NCI-H1930 (cell line): ENCODE results near the gene AVPR2.

Experiments
- DNase-seq, 2 experiments: peaks; one replicate each; lab custom pipeline; 2025; lab: John Stamatoyannopoulos, UW

The AVPR2 gene

DNA sequence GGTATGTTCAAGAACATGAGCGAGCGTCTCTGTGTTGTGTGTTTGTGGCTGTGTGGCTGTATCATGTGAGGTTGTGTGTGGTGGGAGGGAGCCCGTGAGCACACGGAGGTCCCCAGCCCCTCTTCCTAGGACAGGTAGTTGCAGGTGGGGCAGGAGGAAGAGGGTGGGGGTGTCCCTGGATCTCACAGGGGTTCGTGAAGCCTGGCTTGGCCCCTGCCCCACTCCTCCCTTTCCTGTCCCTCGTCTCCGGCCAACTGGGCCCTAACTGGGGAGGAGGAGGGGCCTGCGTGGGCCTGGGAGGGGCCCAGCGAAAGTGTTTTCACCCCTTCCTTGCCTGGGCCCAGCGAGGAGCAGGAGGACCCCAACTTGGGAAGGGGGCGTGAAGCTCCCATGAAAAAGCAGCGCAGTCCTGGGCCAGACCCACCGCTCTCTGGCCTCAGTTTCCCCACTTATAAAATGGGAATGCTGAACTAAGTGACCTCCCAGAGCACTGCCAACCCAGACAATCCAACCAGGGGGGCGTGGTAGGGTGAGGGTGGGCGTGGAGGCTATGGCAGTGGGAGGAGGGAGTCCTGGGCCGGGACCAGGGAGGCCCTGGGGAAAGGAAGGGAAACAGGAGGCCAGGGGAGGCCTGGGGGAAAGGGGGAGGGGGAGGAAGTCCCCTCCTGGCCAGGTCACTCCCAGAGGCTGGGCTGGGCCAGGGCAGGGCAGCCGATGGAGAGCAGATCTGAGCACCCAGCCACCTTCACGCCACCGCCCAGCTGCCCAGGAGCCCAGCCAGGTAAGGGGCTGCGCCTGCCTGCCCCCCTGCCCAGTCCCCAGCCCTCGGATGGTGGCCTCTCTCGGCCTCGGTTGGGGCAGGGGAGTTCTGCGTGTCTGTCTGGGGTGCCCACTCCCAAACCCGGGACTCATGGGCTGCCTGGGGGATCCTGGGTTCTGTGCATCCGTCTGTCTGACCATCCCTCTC lies at the start of gene AVPR2:
Gene AVPR2, plus strand, starts transcription at position 683 of the 967 bp plus-strand sequence. CDS start 473 bp downstream, outside the sequence.
- no peak for DNase-seq

DNA sequence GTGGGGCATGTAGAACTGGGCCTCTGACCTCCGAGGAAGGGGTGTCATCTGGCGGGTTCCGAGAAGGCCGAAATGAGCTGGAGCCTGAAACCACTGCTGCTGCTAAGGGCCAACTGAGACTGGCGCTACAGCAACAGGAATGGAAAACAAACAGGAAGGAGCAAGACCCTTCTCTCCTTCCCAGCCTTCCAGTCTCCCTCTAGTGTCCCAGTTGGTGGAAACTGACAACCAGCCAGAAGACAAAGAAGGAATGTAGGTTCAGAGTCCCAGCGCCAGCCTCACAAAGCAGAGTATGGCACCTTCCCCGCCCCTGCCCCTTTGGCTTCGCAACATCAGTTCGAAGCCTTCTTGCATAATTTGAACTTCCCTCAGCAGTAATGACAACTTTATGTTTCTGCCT lies 49.8 kb upstream of the AVPR2 start:
- DNase-seq = no peak

DNA sequence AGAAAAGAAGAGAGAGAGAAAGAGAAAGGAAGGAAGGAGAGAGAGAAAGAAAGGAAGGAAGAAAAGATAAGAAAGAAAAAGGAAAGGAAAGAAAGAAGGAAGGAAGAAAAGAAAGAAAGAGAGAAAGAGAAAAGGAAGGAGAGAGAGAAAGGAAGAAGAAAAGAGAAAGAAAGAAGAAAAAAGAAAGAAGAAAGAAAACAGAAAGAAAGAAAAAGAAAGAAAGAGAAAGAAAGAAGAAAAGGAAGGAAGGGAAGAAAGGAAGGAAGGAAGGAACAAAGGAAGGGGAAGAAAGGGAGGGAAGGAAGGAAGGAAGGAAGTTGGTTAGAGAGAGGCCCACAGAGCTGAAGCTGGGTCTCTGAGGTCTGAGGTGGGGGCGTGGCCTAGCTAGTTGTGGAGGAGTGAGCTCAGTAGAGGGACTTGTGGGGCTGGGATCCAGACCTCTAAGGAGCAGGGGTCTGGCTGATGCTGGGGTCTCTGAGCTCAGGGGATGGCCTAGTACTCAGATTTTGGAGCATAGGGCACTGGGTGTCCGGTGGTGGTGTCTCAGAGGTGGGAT lies 47.0 kb upstream of the AVPR2 start:
- no peak for DNase-seq

DNA sequence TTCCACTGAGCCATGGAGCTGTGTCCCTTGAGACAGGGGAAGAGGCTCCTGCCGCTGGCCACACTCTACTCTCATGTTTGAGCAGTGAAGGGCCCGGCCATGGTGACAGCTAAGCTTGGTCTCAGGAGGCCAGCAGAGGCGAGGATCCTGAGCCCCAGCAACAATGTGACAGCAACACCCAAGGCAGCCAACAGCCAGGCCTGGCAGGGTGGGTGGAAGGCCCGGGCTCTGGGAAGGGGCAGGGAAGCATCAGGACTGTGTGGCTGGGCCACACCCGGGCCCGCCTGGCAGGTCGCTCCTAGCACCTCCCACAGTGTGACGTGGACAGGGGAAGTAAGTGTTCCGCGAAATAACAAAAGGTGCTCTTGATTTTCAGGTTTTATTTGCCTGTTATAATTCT lies 43.3 kb upstream of the AVPR2 start:
- no peak for DNase-seq

DNA sequence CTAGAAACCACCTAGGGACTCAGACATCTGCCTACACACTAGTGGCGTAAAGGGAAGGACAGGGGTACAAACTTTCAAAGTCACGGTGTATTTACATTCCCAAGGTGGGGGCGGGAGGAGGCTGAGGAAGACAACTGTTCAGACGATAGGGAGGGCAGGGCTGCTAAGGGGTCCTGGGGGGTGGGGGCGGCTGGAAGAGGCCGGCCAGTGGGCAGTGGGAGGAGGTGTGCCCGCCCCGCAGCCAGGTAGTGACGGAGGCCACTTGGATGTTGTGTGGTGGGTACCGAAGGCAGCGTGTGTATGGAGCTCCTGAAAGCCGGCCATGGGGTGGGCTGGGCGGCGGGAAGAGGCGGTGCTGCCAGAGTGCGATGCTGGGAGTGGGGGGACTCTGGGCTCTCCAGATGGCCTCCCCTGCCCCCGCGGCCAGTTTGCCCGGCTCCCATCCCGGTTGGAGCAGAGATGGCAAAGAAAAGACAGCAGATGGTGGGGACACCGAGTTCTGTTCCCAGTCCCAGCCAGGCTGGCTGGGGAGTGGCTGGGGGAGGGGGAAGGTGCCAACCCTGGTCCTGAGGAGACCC lies 42.7 kb upstream of the AVPR2 start:
- DNase-seq = no peak

DNA sequence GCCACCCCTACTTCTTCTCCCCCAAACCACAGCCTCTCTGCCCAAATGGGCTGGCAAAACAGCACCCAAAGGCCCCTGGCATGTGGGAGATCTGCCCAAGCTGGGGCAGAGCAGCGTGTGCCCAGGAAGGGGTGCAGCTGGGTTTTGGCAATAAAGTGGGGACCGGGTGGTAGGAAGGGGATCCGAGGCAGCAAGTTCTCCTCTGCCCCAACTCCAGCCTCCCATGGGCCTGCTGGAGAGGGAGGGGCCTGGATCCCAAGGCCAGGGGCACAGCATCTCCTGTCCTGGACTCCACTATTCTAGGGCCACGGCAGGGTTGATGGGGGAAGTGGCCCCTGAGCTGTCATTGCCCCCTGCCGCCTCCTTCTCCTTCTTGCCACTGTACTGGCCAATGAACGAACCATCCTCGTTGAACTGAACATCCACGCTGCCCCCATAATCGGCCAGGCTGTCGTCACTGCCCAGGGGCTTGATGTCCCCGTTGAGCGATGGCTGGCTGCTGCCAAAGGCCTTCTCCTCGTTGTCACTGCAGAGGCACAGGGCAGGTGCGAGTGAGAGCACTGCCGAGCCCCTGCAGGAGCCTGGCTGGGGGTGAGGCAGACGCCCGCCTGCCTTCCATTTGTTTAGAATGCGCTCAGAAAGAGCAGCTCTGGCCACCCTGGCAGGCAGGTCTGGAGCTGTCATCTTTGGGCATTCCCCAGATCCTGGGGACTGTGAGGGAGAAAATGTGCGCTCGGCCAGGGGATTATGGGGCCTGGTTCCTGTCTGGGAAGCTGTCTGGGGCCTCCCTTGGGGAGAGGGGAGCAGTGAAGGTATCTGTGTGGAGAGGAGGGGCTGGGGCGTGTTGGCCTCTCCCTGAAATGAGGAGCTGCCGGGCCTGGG lies 41.9 kb upstream of the AVPR2 start:
- DNase-seq = no peak

DNA sequence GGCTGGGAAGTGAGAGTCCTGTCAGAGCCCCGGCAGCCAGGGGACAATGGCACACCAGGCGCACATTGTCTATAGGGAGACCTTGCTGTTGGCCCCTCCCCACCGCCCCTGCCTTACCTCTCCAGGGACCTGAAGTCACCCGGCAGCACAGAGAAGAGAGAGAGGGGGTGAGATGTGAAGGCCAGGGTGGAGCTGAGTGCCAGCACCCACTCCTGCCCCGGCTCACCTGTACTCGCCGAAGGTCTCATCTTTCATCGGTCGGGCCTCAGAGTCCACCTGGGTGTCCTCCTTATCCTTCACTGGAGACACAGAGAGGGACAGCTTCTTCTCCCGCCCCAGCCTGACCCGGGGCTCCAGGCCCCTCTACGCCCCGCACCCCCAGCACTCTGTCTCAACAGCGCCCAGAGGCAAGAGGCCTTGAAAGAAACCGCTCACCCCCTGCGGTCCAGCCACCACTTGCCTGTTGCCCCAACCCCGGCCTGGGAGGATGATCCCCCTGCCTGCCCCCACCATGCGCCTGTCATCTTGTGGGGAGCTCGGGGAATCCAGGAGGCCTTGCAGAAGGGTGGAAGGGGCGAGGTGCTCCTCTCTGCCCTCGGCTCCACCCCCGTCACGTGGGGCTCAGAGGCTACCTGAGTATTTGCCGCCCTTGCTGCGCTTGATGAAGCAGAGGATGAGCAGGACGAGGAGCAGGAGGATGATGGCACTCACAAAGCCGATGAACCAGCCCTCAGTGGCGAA lies 41.1 kb upstream of the AVPR2 start:
- no peak for DNase-seq

DNA sequence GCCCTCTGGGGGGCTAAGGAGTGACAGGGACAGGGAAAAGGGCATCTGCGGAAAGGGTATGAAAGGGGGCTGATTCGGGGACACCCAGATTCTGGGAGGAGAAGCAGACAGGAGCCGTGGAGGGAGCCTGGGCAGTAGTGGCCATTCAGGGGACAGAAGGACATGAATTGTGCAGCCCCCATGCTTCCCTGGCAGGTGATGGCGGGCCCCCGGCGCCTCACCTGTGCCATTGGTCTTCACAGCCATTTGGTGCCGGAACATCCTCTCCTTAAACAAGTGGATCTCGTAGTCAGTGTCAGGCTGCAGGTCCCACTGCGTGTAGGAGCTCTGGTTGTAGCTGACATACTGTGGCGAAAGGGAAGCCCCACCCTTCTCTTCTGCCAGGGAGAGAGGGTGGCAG lies 40.4 kb upstream of the AVPR2 start:
- no peak for DNase-seq

DNA sequence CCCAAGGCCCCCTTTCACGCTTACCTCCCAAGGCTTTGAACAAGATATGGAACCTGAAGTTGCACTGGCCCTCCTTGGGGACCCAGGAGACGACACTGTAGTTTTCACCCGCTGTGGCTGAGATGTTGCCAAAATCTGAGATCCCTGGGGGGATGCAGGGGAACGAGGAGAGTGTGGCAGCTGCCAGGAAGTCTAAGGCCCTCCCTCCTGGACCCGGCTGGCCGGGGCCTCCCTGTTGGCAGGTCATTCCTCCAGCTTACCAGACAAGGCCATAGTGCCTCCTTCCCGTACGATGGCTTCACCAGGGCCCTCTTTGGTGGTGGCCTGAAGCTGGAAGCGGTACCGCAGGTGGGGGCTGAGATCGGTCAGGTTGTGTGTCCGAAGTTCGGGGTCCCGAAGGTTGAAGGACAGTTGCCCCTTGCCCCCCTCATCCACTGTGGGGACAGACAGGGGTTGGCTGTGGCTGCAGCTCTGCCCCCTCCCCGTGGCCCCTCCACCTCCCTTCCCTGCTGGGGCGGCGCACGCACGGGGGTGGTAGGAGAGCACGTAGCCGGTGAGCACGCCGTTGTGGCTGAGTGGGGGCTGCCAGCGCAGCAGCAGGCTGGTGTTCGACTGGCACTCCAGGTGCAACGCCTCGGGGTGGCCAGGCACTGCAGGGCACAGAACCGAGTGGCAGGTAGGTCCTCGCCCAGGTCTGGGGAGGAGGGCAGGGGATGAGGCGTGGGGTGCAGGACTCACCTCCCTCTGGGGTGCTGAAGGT lies 39.7 kb upstream of the AVPR2 start:
- no peak for DNase-seq

DNA sequence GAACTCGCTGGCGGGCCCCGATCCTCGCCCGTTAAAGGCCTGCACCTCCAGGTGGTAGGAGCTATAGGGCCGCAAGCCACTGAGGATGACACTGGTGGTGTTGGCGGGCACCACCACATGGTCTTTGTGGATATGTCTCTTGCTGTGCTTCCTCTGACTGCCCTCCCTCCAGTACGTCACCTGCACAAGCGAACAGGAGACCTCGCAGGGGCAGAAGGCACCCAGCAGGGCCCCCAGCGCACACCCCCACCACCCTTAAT lies 39.2 kb upstream of the AVPR2 start:
- no peak for DNase-seq

DNA sequence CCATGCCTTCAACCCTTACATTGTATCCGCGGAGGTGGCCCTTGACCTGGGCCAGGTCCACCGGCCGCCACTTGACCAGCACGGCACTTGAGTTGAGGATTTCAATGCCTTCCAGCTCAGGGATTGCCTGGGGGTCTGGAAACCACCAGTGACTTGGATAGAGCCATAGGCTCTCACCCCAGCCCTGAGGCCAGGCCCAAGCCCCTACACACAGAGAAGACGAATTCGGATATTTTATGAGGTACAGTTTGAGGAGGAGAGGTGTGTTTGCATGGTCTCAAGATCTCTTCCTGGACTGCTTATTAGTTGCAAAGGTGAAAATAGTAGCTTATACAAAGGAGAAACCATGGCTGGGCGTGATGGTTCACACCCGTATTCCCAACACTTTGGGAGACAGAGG lies 38.8 kb upstream of the AVPR2 start:
- no peak for DNase-seq

DNA sequence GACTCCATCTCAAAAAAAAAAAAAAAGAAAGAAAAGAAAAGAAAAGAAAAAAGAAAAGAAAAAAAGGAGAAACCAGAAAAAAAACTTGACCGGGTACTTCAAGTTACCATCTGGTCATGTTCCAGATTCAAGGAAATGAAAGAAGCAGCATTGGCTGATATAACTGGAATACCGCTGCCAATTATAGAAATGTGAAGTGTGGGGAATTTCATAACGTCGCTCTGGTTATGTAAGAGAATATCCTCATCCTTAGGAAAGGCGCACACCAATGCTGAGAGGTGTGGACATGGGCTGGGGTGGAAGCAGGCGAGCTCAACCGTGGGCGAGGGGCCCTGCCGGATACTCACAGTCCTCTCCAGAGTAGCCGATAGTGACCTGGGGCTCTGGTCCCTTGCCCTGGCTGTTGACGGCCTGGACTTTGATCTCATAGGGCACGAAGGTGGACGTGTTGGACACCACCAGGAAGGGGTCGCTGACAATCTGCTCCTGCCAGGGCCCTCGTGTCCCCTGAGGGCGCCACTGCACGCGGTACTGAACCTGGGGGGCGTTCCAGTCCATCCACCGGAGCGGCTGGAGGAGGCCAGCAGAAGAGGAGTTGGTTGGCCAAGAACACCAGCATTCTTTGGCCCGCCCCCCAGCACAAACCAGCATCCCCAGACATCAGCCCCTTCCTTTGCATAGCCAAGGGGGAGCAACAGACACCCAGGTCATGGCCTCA lies 38.0 kb upstream of the AVPR2 start:
- DNase-seq = no peak

DNA sequence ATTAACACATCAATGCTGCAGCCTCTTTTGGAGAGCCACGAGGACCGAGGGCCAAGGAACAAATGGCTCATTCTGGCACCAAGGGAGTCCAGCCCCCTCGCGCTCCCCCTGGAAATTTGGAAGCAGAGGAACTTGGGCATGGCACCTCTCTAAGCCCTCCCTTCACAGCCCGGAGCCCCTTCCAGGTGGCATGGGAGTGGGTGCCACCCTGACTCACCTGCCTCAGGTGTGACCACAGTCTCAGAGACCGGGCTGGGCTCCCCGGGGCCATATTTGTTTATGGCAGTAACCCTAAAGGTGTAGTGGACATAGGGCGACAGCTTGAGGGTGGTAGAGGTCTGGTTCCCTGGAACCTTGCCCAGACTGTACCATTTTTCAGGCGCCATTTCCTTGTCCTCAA lies 37.3 kb upstream of the AVPR2 start:
- no peak for DNase-seq

DNA sequence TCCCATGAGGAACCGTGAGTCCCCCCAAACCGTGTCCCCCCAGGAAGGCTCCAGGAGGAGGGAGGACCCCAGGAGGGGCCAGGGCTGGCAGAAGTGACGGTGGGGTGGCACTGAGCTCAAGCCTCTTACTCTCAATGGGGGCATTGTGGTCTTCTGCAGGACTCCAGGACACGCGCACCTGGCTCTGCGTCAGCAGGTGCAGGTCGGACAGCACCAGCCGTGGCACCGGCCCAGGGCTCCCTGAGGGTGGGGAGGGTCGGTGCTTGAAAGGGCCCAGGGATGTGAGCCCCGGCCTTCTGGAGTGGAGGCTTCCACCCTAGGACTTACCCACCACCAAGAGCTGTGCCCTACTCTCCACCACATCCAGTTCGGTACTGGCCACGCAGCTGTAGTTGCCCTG lies 36.8 kb upstream of the AVPR2 start:
- no peak for DNase-seq

DNA sequence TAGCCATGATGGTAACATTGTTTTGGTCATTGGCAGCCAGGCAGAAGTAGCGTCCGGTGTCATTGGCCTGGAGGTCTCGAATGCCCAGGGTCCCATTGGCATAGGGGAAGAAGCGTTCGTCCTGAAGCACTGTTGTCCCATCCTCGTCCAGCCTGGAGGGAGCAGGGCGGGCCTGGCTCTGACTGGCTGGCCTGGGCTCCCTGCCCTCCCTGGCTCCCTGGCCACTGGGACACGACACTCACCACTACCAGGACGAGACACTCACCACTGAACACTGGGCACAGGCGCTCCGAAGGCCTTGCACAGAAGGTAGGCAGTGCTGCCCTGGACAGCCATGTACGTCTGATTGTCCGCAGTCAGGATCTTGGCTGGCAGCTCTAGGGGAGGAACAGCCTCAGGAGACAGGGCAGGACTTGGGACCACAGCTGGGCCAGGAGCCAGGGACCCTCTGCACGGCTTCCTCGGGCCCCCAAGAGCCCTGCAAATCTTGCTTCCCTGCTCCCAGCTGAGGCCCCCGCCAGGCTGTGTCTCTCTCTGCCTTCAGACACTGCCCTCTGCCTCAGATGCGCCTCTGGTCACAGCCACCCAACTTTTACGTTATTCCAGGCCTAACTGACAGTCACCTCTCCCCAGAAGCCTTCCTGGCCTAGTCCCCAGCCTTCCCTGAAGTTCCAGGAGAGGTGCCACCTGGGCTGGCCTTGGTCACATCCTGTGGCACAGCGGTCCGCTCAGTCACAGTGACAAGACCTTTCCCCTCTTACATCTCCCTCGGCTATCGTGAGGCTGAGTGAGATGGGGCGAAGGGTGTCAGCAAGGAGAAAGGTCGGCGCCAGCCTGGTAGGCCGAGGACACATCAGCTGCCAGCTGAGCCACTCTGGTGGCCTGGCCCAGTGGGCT lies 35.6 kb upstream of the AVPR2 start:
- no peak for DNase-seq

DNA sequence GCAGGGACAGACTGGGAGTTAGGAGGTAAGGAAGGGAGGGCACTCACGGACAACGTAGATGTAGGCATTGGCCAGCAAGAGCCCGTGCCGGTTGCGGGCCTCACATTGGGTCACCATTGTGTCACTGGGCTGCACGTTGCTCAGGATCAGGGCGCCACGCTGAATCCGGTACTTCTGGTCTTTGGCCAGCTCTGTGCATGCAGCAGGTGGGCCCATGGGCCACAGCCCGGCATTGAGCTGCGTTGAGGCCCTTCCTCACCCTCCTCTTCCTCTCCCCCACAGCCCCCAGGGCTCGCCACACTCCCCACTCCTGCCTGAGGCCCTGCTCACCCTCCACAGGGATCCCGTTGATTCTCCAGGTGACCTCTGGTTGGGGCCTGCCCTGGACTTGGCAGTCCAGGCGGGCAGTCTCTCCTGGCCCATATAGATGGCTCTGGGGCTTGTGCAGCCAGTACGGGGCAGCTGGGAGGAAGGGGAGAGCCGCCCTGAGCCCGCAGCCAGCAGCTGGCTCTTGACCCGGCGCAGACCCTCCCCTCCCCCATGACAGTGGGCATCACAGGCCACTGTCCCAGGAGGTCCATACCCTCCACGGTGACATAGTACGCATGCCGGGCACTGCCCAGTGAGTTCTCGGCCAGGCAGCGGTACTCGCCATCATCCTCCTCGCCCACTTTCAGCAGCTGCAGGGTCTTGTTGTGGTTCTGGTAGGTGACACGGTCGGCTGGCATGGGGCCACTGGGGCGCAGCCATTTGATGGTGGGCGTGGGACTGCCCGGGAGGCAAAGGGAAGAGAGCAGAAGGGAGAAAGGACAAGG lies 34.8 kb upstream of the AVPR2 start:
- no peak for DNase-seq

DNA sequence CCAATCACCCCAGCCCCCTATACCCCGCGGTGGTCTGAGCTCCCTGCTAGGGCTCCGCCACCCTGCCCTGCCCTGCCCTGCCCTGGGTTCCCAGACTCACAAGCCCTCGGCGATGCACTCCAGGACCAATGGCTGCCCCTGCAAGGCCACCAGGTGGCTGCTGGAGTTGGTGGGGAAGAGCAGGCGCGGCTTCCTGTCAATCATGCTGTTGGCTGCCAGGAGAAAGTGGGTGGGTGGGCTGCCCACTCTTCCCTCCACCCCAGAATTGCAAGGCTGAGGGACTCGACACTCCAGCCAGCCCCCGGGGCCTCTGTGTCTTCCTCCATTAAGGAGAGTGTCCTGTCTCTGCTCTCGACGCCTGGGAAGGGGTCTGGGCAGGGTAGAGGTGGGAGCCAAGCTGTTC lies 34.2 kb upstream of the AVPR2 start:
- no peak for DNase-seq

DNA sequence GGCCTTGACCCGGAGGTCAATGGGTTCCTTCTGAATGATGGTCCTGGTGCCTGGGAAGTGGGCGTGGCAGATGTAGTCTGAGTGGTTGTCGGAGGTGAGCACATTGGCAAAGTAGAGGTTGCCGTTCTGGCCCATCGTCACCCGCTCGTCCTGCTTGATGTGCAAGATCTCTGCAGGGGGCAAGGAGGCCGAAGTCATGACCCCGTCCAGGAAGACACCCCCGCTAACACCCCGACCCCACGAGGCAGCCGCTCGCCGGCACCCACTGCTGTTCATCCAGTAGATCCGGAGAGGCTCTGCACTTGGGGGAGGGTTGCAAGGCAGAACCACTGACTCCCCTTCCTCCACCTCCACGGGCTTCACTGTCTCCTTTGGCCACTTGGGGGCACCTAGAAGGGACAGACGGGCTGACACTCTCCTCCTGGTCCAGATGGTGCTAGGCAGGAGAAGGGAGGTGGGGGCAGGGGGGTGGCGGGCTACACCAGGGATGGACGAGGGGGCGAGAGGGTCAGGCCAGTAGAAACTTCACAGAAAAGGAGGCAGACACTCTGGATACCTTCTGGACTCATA lies 33.6 kb upstream of the AVPR2 start:
- DNase-seq = no peak
